OCI-LY7 (cell line): ENCODE data around the gene DNAL1. TPM values are rescaled to one million over a fixed set of nuclear protein-coding genes. Genes with fewer than 3 reads are reported as not detected.

ENCODE experiments used
- BruUV-seq: library from RNA; stranded (reverse); fragments of 400-500 nt; replicated peaks from 2 replicates; lab custom pipeline; 2021; lab: Mats Ljungman, UMichigan
- CTCF ChIA-PET: fragments of 300-600 bp; sonication (Branson Sonifier 250); formaldehyde crosslinking; loops from one replicate; lab custom pipeline; 2022; ENCODE audit warnings: antibody characterized with exemption; ENCODE audit not compliant: unreplicated experiment; lab: Charles Lee
- POLR2A ChIA-PET: fragments of 300-600 bp; sonication (Branson Sonifier 250); formaldehyde crosslinking; loops from one replicate; lab custom pipeline; 2022; ENCODE audit warnings: antibody characterized with exemption; lab: Charles Lee
- DNase-seq: peaks from one replicate; pipeline ENCODE4 v3.0.0-alpha.2; 2015; ENCODE audit warnings: low spot score
- H2AFZ ChIP-seq: fragments of 200-600 bp; sonication (generic), shearing (Covaris generic); 2 replicates; pipeline ENCODE4 v1.6.1; 2014; ENCODE audit warnings: mild to moderate bottlenecking, antibody characterized with exemption, low read length, moderate library complexity
- H3K27ac ChIP-seq: fragments of 200-600 bp; sonication (generic); 2 replicates; pipeline ENCODE4 v1.5.1; 2014; ENCODE audit warnings: mixed run types, low read depth, mild to moderate bottlenecking, moderate library complexity, low read length, inconsistent platforms; ENCODE audit not compliant: poor library complexity, severe bottlenecking
- H3K36me3 ChIP-seq: fragments of 200-600 bp; sonication (generic); 2 replicates; pipeline ENCODE4 v1.6.1; 2014; ENCODE audit warnings: mild to moderate bottlenecking, antibody characterized with exemption, low read length, moderate library complexity, mixed read lengths; ENCODE audit not compliant: insufficient read depth
- H3K4me1 ChIP-seq: fragments of 200-600 bp; sonication (generic); 2 replicates; pipeline ENCODE4 v1.5.1; 2014; ENCODE audit warnings: mild to moderate bottlenecking, low read length; ENCODE audit not compliant: insufficient read depth, poor library complexity, severe bottlenecking
- H3K4me2 ChIP-seq: fragments of 200-600 bp; sonication (generic); 2 replicates; pipeline ENCODE4 v1.6.1; 2014; ENCODE audit warnings: mild to moderate bottlenecking, low read length
- H3K4me3 ChIP-seq: fragments of 200-600 bp; sonication (generic); 2 replicates; pipeline ENCODE4 v1.5.1; 2014; ENCODE audit warnings: mild to moderate bottlenecking, low read depth, low read length; ENCODE audit not compliant: poor library complexity, severe bottlenecking
- H3K79me2 ChIP-seq: fragments of 200-600 bp; sonication (generic); 2 replicates; pipeline ENCODE4 v1.6.1; 2016; ENCODE audit warnings: low read depth, mild to moderate bottlenecking, low read length, moderate library complexity, mixed read lengths; ENCODE audit not compliant: insufficient read depth
- H3K9me2 ChIP-seq: fragments of 200-600 bp; sonication (generic); 2 replicates; pipeline ENCODE4 v1.6.1; 2016; ENCODE audit warnings: mild to moderate bottlenecking, low read length, mixed read lengths; ENCODE audit not compliant: insufficient read depth
- H3K9me3 ChIP-seq: fragments of 200-600 bp; sonication (generic); 2 replicates; pipeline ENCODE4 v1.6.1; 2014; ENCODE audit warnings: mild to moderate bottlenecking, mixed run types, low read length, mixed read lengths
- H4K20me1 ChIP-seq: fragments of 200-600 bp; sonication (generic); 2 replicates; pipeline ENCODE4 v1.6.1; 2014; ENCODE audit warnings: mild to moderate bottlenecking, antibody characterized with exemption, low read length, moderate library complexity, mixed read lengths; ENCODE audit not compliant: insufficient read depth
- CTCF ChIP-seq: fragments of 200-600 bp; sonication (generic); conservative IDR thresholded peaks from 2 replicates; pipeline ENCODE4 v1.5.1; 2014; ENCODE audit warnings: mild to moderate bottlenecking, antibody characterized with exemption, low read length, moderate library complexity, mixed read lengths
- EZH2phosphoT487 ChIP-seq: fragments of 200-600 bp; sonication (generic); IDR thresholded peaks from 2 replicates; pipeline ENCODE4 v1.6.1; 2018; ENCODE audit warnings: low read depth, borderline replicate concordance, mild to moderate bottlenecking, mixed run types, antibody characterized with exemption, low read length, moderate library complexity, mixed read lengths
- intact Hi-C: fragments of 100-400 bp; cut with micrococcal nuclease; formaldehyde crosslinking; loops from one replicate; pipeline ENCODE4 v1.10.0; 2022; ENCODE audit not compliant: unreplicated experiment
- total RNA-seq, 2 experiments: library from RNA; depleted of rRNA in 1 of 2; stranded (reverse); fragments of >200 nt in 1 of 2; shearing (Covaris generic) in 1 of 2; gene quantifications; 2 replicates each; pipeline ENCODE4 v1.2.3, GENCODE V29; 2014 to 2022

Gene DNAL1
- total RNA-seq, 2 experiments from 2014 or later, result 5.6 to 7.5 TPM

DNA sequence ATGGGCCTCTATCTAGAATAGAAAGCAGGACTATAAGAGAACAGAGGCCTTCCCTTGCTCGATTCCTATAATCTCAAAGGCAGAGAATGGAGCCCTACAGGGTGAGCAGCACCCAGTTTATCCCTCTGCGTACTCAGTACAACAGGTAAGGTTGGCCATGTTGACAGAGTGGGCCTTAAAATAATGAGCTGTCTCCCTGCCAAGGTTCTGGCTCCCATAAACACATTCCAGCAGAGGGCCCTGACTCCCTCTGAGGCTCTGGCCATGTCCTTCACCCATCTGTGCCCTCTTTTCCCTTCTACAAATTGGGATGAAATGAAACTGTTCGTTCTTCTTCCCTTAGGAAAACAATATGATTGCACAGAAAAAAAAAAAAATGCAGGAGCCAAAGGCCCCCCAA lies 86.3 kb downstream of the DNAL1 start:
- intact Hi-C loops, result no loop called here
- H2AFZ ChIP-seq, result no peak overlapping the region
- POLR2A ChIA-PET, result interaction anchor here (1.4 kb wide), 1 partner anchor 40 kb away, joined by 5 read pairs; no protein-coding TSS in a partner anchor
- TF ChIP-seq EZH2phosphoT487 (no peak), CTCF (no peak)
- no peaks in the 10 kb centered on the region for H3K9me2 ChIP-seq
- 0 out of 2 replicates have a peak, but pooled peaks cover 7% of the 10 kb centered on the region for H4K20me1 ChIP-seq
- H3K4me3 ChIP-seq, result no peak overlapping the region
- DNase-seq, result no peak
- H3K4me1 ChIP-seq, result peaks cover 9% of the 10 kb centered on the region
- H3K9me3 ChIP-seq, result no peaks in the 10 kb centered on the region
- H3K4me2 ChIP-seq, result no peak overlapping the region
- CTCF ChIA-PET, result interaction anchor here (0.6 to 1.3 kb wide), 3 partner anchors 18 to 58 kb away, joined by 3 to 6 read pairs (median 3); no protein-coding TSS in a partner anchor
- H3K27ac ChIP-seq, result no peak overlapping the region
- peaks cover 30% of the 10 kb centered on the region; the same call in 1 of the 2 replicates for H3K79me2 ChIP-seq
- peaks cover 93% of the 10 kb centered on the region for H3K36me3 ChIP-seq
- no TSS peak for BruUV-seq

DNA sequence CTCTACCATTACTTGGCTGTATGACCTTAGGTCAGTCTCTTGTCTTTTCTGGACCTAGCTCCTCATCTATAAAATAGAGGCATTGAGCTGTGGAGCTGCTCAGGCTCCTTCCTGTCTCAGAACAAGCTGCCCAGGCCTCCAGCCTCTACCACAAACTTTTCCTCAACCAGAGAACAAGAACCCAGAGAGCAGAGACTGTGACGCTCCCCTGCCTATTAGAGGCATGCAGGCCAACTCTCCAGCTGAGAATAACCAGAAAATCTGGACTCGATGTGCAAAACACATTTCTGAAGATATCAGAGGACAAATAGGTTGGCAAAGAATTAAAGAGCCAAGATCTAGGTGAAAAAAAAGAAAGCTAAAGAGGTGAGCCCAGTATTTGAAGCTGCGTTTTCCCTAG lies 87.2 kb downstream of the DNAL1 start:
- Histone ChIP-seq H3K9me3 (no peaks in the 10 kb centered on the region), H3K27ac (no peak overlapping the region), H3K9me2 (no peaks in the 10 kb centered on the region), H3K36me3 (peaks cover 93% of the 10 kb centered on the region), H3K4me2 (no peak overlapping the region), H3K4me3 (no peak overlapping the region), H2AFZ (no peak overlapping the region), H3K79me2 (peaks cover 30% of the 10 kb centered on the region; the same call in 1 of the 2 replicates), H4K20me1 (0 out of 2 replicates have a peak, but pooled peaks cover 7% of the 10 kb centered on the region), H3K4me1 (peaks cover 9% of the 10 kb centered on the region)
- no peak for DNase-seq
- BruUV-seq, result no TSS peak
- CTCF ChIA-PET, result no interaction called here
- TF ChIP-seq EZH2phosphoT487 (no peak), CTCF (no peak)
- intact Hi-C loops, result no loop called here
- POLR2A ChIA-PET, result interaction anchor here (1.4 kb wide), 1 partner anchor 39 kb away, joined by 5 read pairs; no protein-coding TSS in a partner anchor

- Histone ChIP-seq H3K9me3 (no peaks in the 10 kb centered on the region), H3K9me2 (no peaks in the 10 kb centered on the region), H3K79me2 (peaks cover 51% of the 10 kb centered on the region), H3K4me1 (peaks cover 13% of the 10 kb centered on the region), H3K36me3 (peaks cover 86% of the 10 kb centered on the region), H3K27ac (no peak overlapping the region), H3K4me2 (no peak overlapping the region), H4K20me1 (peaks cover 17% of the 10 kb centered on the region), H2AFZ (no peak overlapping the region), H3K4me3 (no peak overlapping the region)
- intact Hi-C loops, result no loop called here
- ChIA-PET POLR2A (no interaction called here), CTCF (no interaction called here)
- BruUV-seq, result no TSS peak
- no peak for DNase-seq
- TF ChIP-seq EZH2phosphoT487 (no peak), CTCF (no peak)
These were observed 92.1 kb downstream of the DNAL1 start for GRCh38 chr14:73736842-73737241.
